ENCODE results near the gene GFI1B. TPM values are rescaled to one million over a fixed set of nuclear protein-coding genes. Genes with fewer than 3 reads are reported as not detected.

The GFI1B gene
- total RNA-seq, 1 experiment from 2014 or later = not detected

- no peak for DNase-seq (ENCODE audit: extremely low read depth, low read depth)
Observed at GRCh38 chr9:133006731-133007352, 28.3 kb downstream of the GFI1B start.

GRCh38 chr9:133008406-133008805 lies 29.9 kb downstream of the GFI1B start:
- no peak for DNase-seq (ENCODE audit: extremely low read depth, low read depth)

GRCh38 chr9:133008824-133009223 lies 30.3 kb downstream of the GFI1B start:
- DNase-seq (ENCODE audit: extremely low read depth, low read depth) = no peak

- DNase-seq (ENCODE audit: extremely low read depth, low read depth) = no peak
Observed at GRCh38 chr9:133009906-133010582, 31.6 kb downstream of the GFI1B start.

GRCh38 chr9:133014696-133015095 lies 36.2 kb downstream of the GFI1B start:
- no peak for DNase-seq (ENCODE audit: extremely low read depth, low read depth)

GRCh38 chr9:133023117-133023890 lies 44.8 kb downstream of the GFI1B start:
- DNase-seq (ENCODE audit: extremely low read depth, low read depth) = no peak

- no peak for DNase-seq (ENCODE audit: extremely low read depth, low read depth)
Observed at GRCh38 chr9:133026426-133026825, 47.9 kb downstream of the GFI1B start.

GRCh38 chr9:133027134-133027533 lies 48.6 kb downstream of the GFI1B start:
- no peak for DNase-seq (ENCODE audit: extremely low read depth, low read depth)

- DNase-seq (ENCODE audit: extremely low read depth, low read depth) = no peak
Observed at GRCh38 chr9:133028221-133028620, 49.7 kb downstream of the GFI1B start.

- no peak for DNase-seq (ENCODE audit: extremely low read depth, low read depth)
Observed at GRCh38 chr9:133029994-133030316, 51.5 kb downstream of the GFI1B start.

GRCh38 chr9:133030317-133031129 lies 52.0 kb downstream of the GFI1B start, which contains the start of gene GTF3C5:
TSS of gene GTF3C5 (plus strand) at chr9:133030997. CDS start at chr9:133031012, 15 bp downstream.
- peak; percentile 99 for DNase-seq (ENCODE audit: extremely low read depth, low read depth)

GRCh38 chr9:133031130-133031422 lies 52.6 kb downstream of the GFI1B start:
- no peak for DNase-seq (ENCODE audit: extremely low read depth, low read depth)

GRCh38 chr9:133031496-133031911 lies 53.0 kb downstream of the GFI1B start:
- no peak for DNase-seq (ENCODE audit: extremely low read depth, low read depth)

GRCh38 chr9:133032171-133032570 lies 53.7 kb downstream of the GFI1B start:
- DNase-seq (ENCODE audit: extremely low read depth, low read depth) = no peak

- DNase-seq (ENCODE audit: extremely low read depth, low read depth) = no peak
Observed at GRCh38 chr9:133035669-133036068, 57.2 kb downstream of the GFI1B start.

GRCh38 chr9:133037775-133038515 lies 59.5 kb downstream of the GFI1B start:
- no peak for DNase-seq (ENCODE audit: extremely low read depth, low read depth)

- DNase-seq (ENCODE audit: extremely low read depth, low read depth) = peak; percentile 23
Observed at GRCh38 chr9:133040892-133041479, 62.5 kb downstream of the GFI1B start.

Measured in NCI-H460 (cell line).